NCI-H2227 (cell line): Measurements from ENCODE around the gene CHKB.
"Not testable (repeated sequence)": the region's sequence is repeated elsewhere in the genome, so short reads cannot be mapped to it uniquely, and the experiment has no call there.

Experiments used
- DNase-seq: peaks from one replicate; lab custom pipeline; 2025; ENCODE audit not compliant: unreplicated experiment; lab: John Stamatoyannopoulos, UW

CHKB gene

GRCh38 chr22:50612168-50612527 is 29.5 kb upstream of the CHKB start:
- DNase-seq = no peak

- no peak for DNase-seq
Observed at GRCh38 chr22:50611341-50612060, 28.9 kb upstream of the CHKB start.

- DNase-seq = no peak
Observed at GRCh38 chr22:50610581-50610980, 27.9 kb upstream of the CHKB start.

GRCh38 chr22:50610041-50610451 is 27.4 kb upstream of the CHKB start:
- DNase-seq = no peak

- no peak for DNase-seq
Observed at GRCh38 chr22:50609599-50609998, 26.9 kb upstream of the CHKB start.

GRCh38 chr22:50608996-50609395 is 26.3 kb upstream of the CHKB start:
- DNase-seq = no peak

- not testable (repeated sequence) for DNase-seq
Observed at GRCh38 chr22:50608058-50608840, 25.6 kb upstream of the CHKB start.

- DNase-seq = no peak
Observed at GRCh38 chr22:50607659-50608020, 25.0 kb upstream of the CHKB start.

- no peak for DNase-seq
Observed at GRCh38 chr22:50606946-50607658, 24.5 kb upstream of the CHKB start.

- DNase-seq = no peak
Observed at GRCh38 chr22:50606165-50606945, 23.7 kb upstream of the CHKB start.

GRCh38 chr22:50605613-50606074 is 23.0 kb upstream of the CHKB start:
- DNase-seq = no peak

- no peak for DNase-seq
Observed at GRCh38 chr22:50605002-50605612, 22.5 kb upstream of the CHKB start.

GRCh38 chr22:50604256-50605001 is 21.8 kb upstream of the CHKB start:
- no peak for DNase-seq

GRCh38 chr22:50603511-50604255 is 21.0 kb upstream of the CHKB start:
- no peak for DNase-seq

GRCh38 chr22:50602338-50602700 is 19.7 kb upstream of the CHKB start:
- no peak for DNase-seq

- DNase-seq = no peak
Observed at GRCh38 chr22:50601669-50602337, 19.2 kb upstream of the CHKB start.

- peak; percentile 38 for DNase-seq
Observed at GRCh38 chr22:50600967-50601668, 18.5 kb upstream of the CHKB start.

- peak; percentile 78 for DNase-seq
Observed at GRCh38 chr22:50600538-50600937, 17.9 kb upstream of the CHKB start, which contains the start of gene MAPK8IP2. MAPK8IP2 (plus strand) TSS chr22:50600793; CDS start chr22:50600819, 26 bp downstream.
